ENCODE data around the gene SLIT3.

Gene SLIT3

GRCh38 chr5:168681556-168682183 lies 619.3 kb downstream of the SLIT3 start:
- DNase-seq, result no peak

GRCh38 chr5:168680395-168680794 lies 620.5 kb downstream of the SLIT3 start:
- DNase-seq, result no peak

GRCh38 chr5:168679515-168679920 lies 621.4 kb downstream of the SLIT3 start:
- peak; percentile 87 for DNase-seq

GRCh38 chr5:168676501-168676900 lies 624.4 kb downstream of the SLIT3 start:
- DNase-seq, result no peak

GRCh38 chr5:168675883-168676408 lies 625.0 kb downstream of the SLIT3 start:
- no peak for DNase-seq

- no peak for DNase-seq
Observed at GRCh38 chr5:168674893-168675482, 626.0 kb downstream of the SLIT3 start.

GRCh38 chr5:168672888-168673287 lies 628.1 kb downstream of the SLIT3 start:
- DNase-seq, result no peak

- no peak for DNase-seq
Observed at GRCh38 chr5:168672016-168672415, 628.9 kb downstream of the SLIT3 start.

- DNase-seq, result no peak
Observed at GRCh38 chr5:168670881-168671575, 629.9 kb downstream of the SLIT3 start.

- DNase-seq, result no peak
Observed at GRCh38 chr5:168669668-168670378, 631.1 kb downstream of the SLIT3 start.

GRCh38 chr5:168669156-168669555 lies 631.8 kb downstream of the SLIT3 start:
- DNase-seq, result no peak

GRCh38 chr5:168668078-168668477 lies 632.9 kb downstream of the SLIT3 start:
- DNase-seq, result no peak

- DNase-seq, result no peak
Observed at GRCh38 chr5:168667301-168667840, 633.6 kb downstream of the SLIT3 start.

- DNase-seq, result no peak
Observed at GRCh38 chr5:168666356-168666755, 634.6 kb downstream of the SLIT3 start.

GRCh38 chr5:168663276-168664004 lies 637.5 kb downstream of the SLIT3 start:
- DNase-seq, result no peak

GRCh38 chr5:168661593-168662485 lies 639.1 kb downstream of the SLIT3 start:
- no peak for DNase-seq

GRCh38 chr5:168660691-168661090 lies 640.2 kb downstream of the SLIT3 start:
- no peak for DNase-seq

GRCh38 chr5:168659286-168659847 lies 641.6 kb downstream of the SLIT3 start:
- no peak for DNase-seq

- DNase-seq, result no peak
Observed at GRCh38 chr5:168658394-168658793, 642.5 kb downstream of the SLIT3 start.

- DNase-seq, result no peak
Observed at GRCh38 chr5:168656633-168657032, 644.3 kb downstream of the SLIT3 start.

- DNase-seq, result no peak
Observed at GRCh38 chr5:168655316-168655715, 645.6 kb downstream of the SLIT3 start.

All from right forelimb (tissue), 1 donor.